GM18519 (cell line): ENCODE measurements around the gene CLCN4.

ENCODE experiments used
- ATAC-seq: cut with Tn5 transposase; IDR thresholded peaks from one replicate; pipeline ENCODE4 v1.9.1; 2021; ENCODE audit warnings: mild to moderate bottlenecking, moderate library complexity; ENCODE audit not compliant: unreplicated experiment, low FRiP score

The CLCN4 gene

GRCh38 chrX:10156199-10157031, at the start of gene CLCN4:
TSS of gene CLCN4 (plus strand) at chrX:10156975. CDS start at chrX:10185033, 28,058 bp downstream.
- ATAC-seq, result peak; percentile 56

GRCh38 chrX:10107483-10107882, 49.3 kb upstream of the CLCN4 start:
- ATAC-seq, result no peak

GRCh38 chrX:10108288-10108687, 48.5 kb upstream of the CLCN4 start:
- ATAC-seq, result no peak

- ATAC-seq, result no peak
Measured at GRCh38 chrX:10109695-10110094, 47.1 kb upstream of the CLCN4 start.

- no peak for ATAC-seq
Measured at GRCh38 chrX:10110316-10110935, 46.3 kb upstream of the CLCN4 start.

GRCh38 chrX:10110984-10111363, 45.8 kb upstream of the CLCN4 start:
- ATAC-seq, result peak; percentile 34

- peak; percentile 29 for ATAC-seq
Measured at GRCh38 chrX:10111364-10112148, 45.2 kb upstream of the CLCN4 start.

- ATAC-seq, result no peak
Measured at GRCh38 chrX:10112510-10112909, 44.3 kb upstream of the CLCN4 start.

- no peak for ATAC-seq
Measured at GRCh38 chrX:10115082-10115481, 41.7 kb upstream of the CLCN4 start.

- ATAC-seq, result no peak
Measured at GRCh38 chrX:10117301-10117700, 39.5 kb upstream of the CLCN4 start.

GRCh38 chrX:10117864-10118377, 38.9 kb upstream of the CLCN4 start:
- ATAC-seq, result no peak

- no peak for ATAC-seq
Measured at GRCh38 chrX:10118530-10118929, 38.2 kb upstream of the CLCN4 start.

- no peak for ATAC-seq
Measured at GRCh38 chrX:10119399-10119990, 37.3 kb upstream of the CLCN4 start.

GRCh38 chrX:10120331-10120730, 36.4 kb upstream of the CLCN4 start:
- no peak for ATAC-seq

GRCh38 chrX:10120828-10121227, 35.9 kb upstream of the CLCN4 start:
- ATAC-seq, result no peak

- peak; percentile 59 for ATAC-seq
Measured at GRCh38 chrX:10121787-10122186, 35.0 kb upstream of the CLCN4 start.

- ATAC-seq, result no peak
Measured at GRCh38 chrX:10124506-10125247, 32.1 kb upstream of the CLCN4 start.

GRCh38 chrX:10125248-10125615, 31.5 kb upstream of the CLCN4 start:
- ATAC-seq, result no peak

- no peak for ATAC-seq
Measured at GRCh38 chrX:10126044-10126443, 30.7 kb upstream of the CLCN4 start.

GRCh38 chrX:10126834-10127233, 29.9 kb upstream of the CLCN4 start:
- ATAC-seq, result no peak
